Tibial nerve (tissue), 3 donors: ENCODE data around the gene FSTL4.

Experiments
- CTCF ChIP-seq, 5 experiments: fragments of 200-600 bp in 3 of 5; fragments of 450-650 bp in 2 of 5; sonication (generic) in 3 of 5; IDR thresholded peaks; one replicate each; pipeline ENCODE4 v1.5.1; 2016 to 2019; ENCODE audit warnings: antibody characterized with exemption in 5 of 5, mild to moderate bottlenecking in 3 of 5, moderate library complexity in 2 of 5
- POLR2A ChIP-seq, 2 donors: fragments of 450-650 bp; IDR thresholded peaks; one replicate each; pipeline ENCODE4 v1.6.1; 2017; ENCODE audit warnings: antibody characterized with exemption in 2 of 2, mild to moderate bottlenecking in 2 of 2, moderate library complexity in 2 of 2

GRCh38 chr5:133618141-133618540, 5.8 kb upstream of the FSTL4 start:
- TF ChIP-seq POLR2A (IDR thresholded peaks at IDR 0.05) (no peak), CTCF (IDR thresholded peaks at IDR 0.05) (no peak)
